ENCODE results near the gene PNKD. TPM values are rescaled to one million over a fixed set of nuclear protein-coding genes. Genes with fewer than 3 reads are reported as not detected.

Gene PNKD
- total RNA-seq, 1 donor from 2014 or later, result 13.5 TPM

- peaks cover 17% of the 10 kb centered on the region for H3K79me2 ChIP-seq (ENCODE audit: low read depth)
- no peak overlapping the region for H3K27ac ChIP-seq
- H2AFZ ChIP-seq (replicated peaks), result no peak overlapping the region
- peaks cover 7% of the 10 kb centered on the region for H3K36me3 Mint-ChIP-seq
- peaks cover 10% of the 10 kb centered on the region for H3K4me1 ChIP-seq
- no peaks in the 10 kb centered on the region for H3K27me3 ChIP-seq
- peaks cover 6% of the 10 kb centered on the region for H4K20me1 ChIP-seq (ENCODE audit: low read depth)
- no peak for DNase-seq (ENCODE audit: low spot score)
- TF ChIP-seq EZH2 (IDR thresholded peaks at IDR 0.05), result no peak
- no peaks in the 10 kb centered on the region for H3K36me3 ChIP-seq
- H3K4me2 ChIP-seq, result no peak overlapping the region
- no peak overlapping the region for H3K4me3 ChIP-seq
- H3K27me3 Mint-ChIP-seq (ENCODE audit: insufficient read depth, low read depth), result peaks cover under 1% of the 10 kb centered on the region
- H3K9me3 Mint-ChIP-seq, result no peaks in the 10 kb centered on the region
- H3K4me1 Mint-ChIP-seq, result peaks cover 27% of the 10 kb centered on the region
- H3K4me3 Mint-ChIP-seq, result no peak overlapping the region
- H3K9ac ChIP-seq, result no peak overlapping the region
- no peak overlapping the region for H3K27ac Mint-ChIP-seq
- no peaks in the 10 kb centered on the region for H3K9me3 ChIP-seq (ENCODE audit: low read depth)
- H3F3A ChIP-seq (ENCODE audit: low read depth), result peaks cover 13% of the 10 kb centered on the region
These were observed 3.6 kb downstream of the PNKD start for GRCh38 chr2:218273908-218274249.

GRCh38 chr2:218274586-218274985, 4.3 kb downstream of the PNKD start:
- Histone ChIP-seq H3K36me3 (no peaks in the 10 kb centered on the region), H3K79me2 (ENCODE audit: low read depth) (peaks cover 10% of the 10 kb centered on the region), H3K4me1 (peaks cover 6% of the 10 kb centered on the region), H3K4me3 (no peak overlapping the region), H2AFZ (replicated peaks) (no peak overlapping the region), H4K20me1 (ENCODE audit: low read depth) (no peaks in the 10 kb centered on the region), H3F3A (ENCODE audit: low read depth) (peaks cover 10% of the 10 kb centered on the region), H3K27ac (no peak overlapping the region), H3K9me3 (ENCODE audit: low read depth) (no peaks in the 10 kb centered on the region), H3K9ac (no peak overlapping the region), H3K27me3 (no peaks in the 10 kb centered on the region), H3K4me2 (no peak overlapping the region)
- Mint-ChIP-seq H3K36me3 (peaks cover 4% of the 10 kb centered on the region), H3K27me3 (ENCODE audit: insufficient read depth, low read depth) (no peaks in the 10 kb centered on the region), H3K27ac (no peak overlapping the region), H3K4me1 (peaks cover 22% of the 10 kb centered on the region), H3K4me3 (no peak overlapping the region), H3K9me3 (no peaks in the 10 kb centered on the region)
- no peak for DNase-seq (ENCODE audit: low spot score)
- TF ChIP-seq EZH2 (IDR thresholded peaks at IDR 0.05), result no peak
- no peak for TF ChIP-seq CTCF (IDR thresholded peaks at IDR 0.05)
- no peak for TF ChIP-seq EZH2phosphoT487 (IDR thresholded peaks at IDR 0.05)

- Mint-ChIP-seq H3K9me3 (no peaks in the 10 kb centered on the region), H3K4me1 (peaks cover 19% of the 10 kb centered on the region), H3K4me3 (no peak overlapping the region), H3K27me3 (ENCODE audit: insufficient read depth, low read depth) (peaks cover 2% of the 10 kb centered on the region), H3K27ac (no peak overlapping the region), H3K36me3 (peaks cover 4% of the 10 kb centered on the region)
- Histone ChIP-seq H3K27ac (no peak overlapping the region), H3K4me1 (peaks cover 6% of the 10 kb centered on the region), H3K4me3 (no peak overlapping the region), H3F3A (ENCODE audit: low read depth) (peaks cover 6% of the 10 kb centered on the region), H3K79me2 (ENCODE audit: low read depth) (peaks cover 8% of the 10 kb centered on the region), H3K36me3 (no peaks in the 10 kb centered on the region), H3K4me2 (no peak overlapping the region), H2AFZ (replicated peaks) (no peak overlapping the region), H3K9ac (no peak overlapping the region), H4K20me1 (ENCODE audit: low read depth) (no peaks in the 10 kb centered on the region), H3K9me3 (ENCODE audit: low read depth) (no peaks in the 10 kb centered on the region), H3K27me3 (no peaks in the 10 kb centered on the region)
- TF ChIP-seq EZH2phosphoT487 (IDR thresholded peaks at IDR 0.05) (no peak), EZH2 (IDR thresholded peaks at IDR 0.05) (no peak), CTCF (IDR thresholded peaks at IDR 0.05) (no peak)
- no peak for DNase-seq (ENCODE audit: low spot score)
These were observed 5.2 kb downstream of the PNKD start for GRCh38 chr2:218275371-218276072.

- Mint-ChIP-seq H3K27me3 (ENCODE audit: insufficient read depth, low read depth) (peaks cover 4% of the 10 kb centered on the region), H3K4me3 (no peak overlapping the region), H3K36me3 (peaks cover 4% of the 10 kb centered on the region), H3K4me1 (peaks cover 6% of the 10 kb centered on the region), H3K27ac (no peak overlapping the region), H3K9me3 (no peaks in the 10 kb centered on the region)
- Histone ChIP-seq H2AFZ (replicated peaks) (no peak overlapping the region), H3K36me3 (no peaks in the 10 kb centered on the region), H3K27me3 (no peaks in the 10 kb centered on the region), H3K79me2 (ENCODE audit: low read depth) (no peaks in the 10 kb centered on the region), H3K4me2 (no peak overlapping the region), H3K4me3 (no peak overlapping the region), H3K27ac (no peak overlapping the region), H3K9ac (no peak overlapping the region), H3K9me3 (ENCODE audit: low read depth) (no peaks in the 10 kb centered on the region), H3F3A (ENCODE audit: low read depth) (peaks cover 4% of the 10 kb centered on the region), H3K4me1 (no peaks in the 10 kb centered on the region), H4K20me1 (ENCODE audit: low read depth) (no peaks in the 10 kb centered on the region)
- no peak for DNase-seq (ENCODE audit: low spot score)
- no peak for TF ChIP-seq EZH2phosphoT487 (IDR thresholded peaks at IDR 0.05)
- TF ChIP-seq CTCF (IDR thresholded peaks at IDR 0.05), result no peak
- TF ChIP-seq EZH2 (IDR thresholded peaks at IDR 0.05), result no peak
These were observed 6.9 kb downstream of the PNKD start for GRCh38 chr2:218276986-218277755.

Measured in neural progenitor cell (in vitro differentiated cells).